ENCODE results near the gene AVPR2. TPM values are rescaled to one million over a fixed set of nuclear protein-coding genes. Genes with fewer than 3 reads are reported as not detected.

Gene AVPR2
- total and polyA plus RNA-seq, 10 of the 15 experiments (the other 5 are each of a cell fraction or from before 2014, with no cell fraction given) = 0.12 to 0.37 TPM; not detected in 8

GRCh38 chrX:153879741-153880439, 24.6 kb upstream of the AVPR2 start (continued):
- no peak for TF ChIP-seq CUX1 (IDR thresholded peaks at IDR 0.05; ENCODE audit: insufficient replicate concordance, low read depth, low read length)
- TF ChIP-seq IKZF2 (IDR thresholded peaks at IDR 0.05) = no peak
- TF ChIP-seq POLR2A (IDR thresholded peaks at IDR 0.05; ENCODE audit: low read depth, low read length) = no peak
- TF ChIP-seq PML (IDR thresholded peaks at IDR 0.05; ENCODE audit: low read length) = no peak
- no peak for TF ChIP-seq IRF5 (IDR thresholded peaks at IDR 0.05; ENCODE audit: borderline replicate concordance)

- peak; percentile 49 for ATAC-seq
- 9% methylated on average over 6 of the region's 6 CpGs for WGBS (ENCODE audit: insufficient coverage, insufficient replicate concordance, low lambda C conversion rate, missing lambda C conversion rate)
- TF ChIP-seq ZZZ3 (IDR thresholded peaks at IDR 0.05; ENCODE audit: control insufficient read depth, insufficient read length, low read depth) = no peak
- TF ChIP-seq CEBPZ (IDR thresholded peaks at IDR 0.05; ENCODE audit: low read depth, low read length) = no peak
- TF ChIP-seq DPF2 (IDR thresholded peaks at IDR 0.05) = no peak
- no peak for TF ChIP-seq REST (IDR thresholded peaks at IDR 0.05; ENCODE audit: low read depth, low read length)
Measured at GRCh38 chrX:153880440-153880815, 24.0 kb upstream of the AVPR2 start.

More at GRCh38 chrX:153880440-153880815, 24.0 kb upstream of the AVPR2 start:
- ChIA-PET POLR2A (no interaction called here), SMC1A (ENCODE audit: uncharacterized antibody, unreplicated experiment) (no interaction called here), RAD21 (ENCODE audit: unreplicated experiment) (no interaction called here), CTCF (no interaction called here)
- in situ Hi-C loops (cut with MboI) (no loop called here), intact Hi-C loops (cut with micrococcal nuclease; ENCODE audit: unreplicated experiment) (no loop called here)
- no peak for FAIRE-seq
- H3K4me2 ChIP-seq (ENCODE audit: control insufficient read depth, insufficient read depth) = no peak overlapping the region
- H2AFZ ChIP-seq (ENCODE audit: control insufficient read depth, low read depth, low read length) = no peak overlapping the region
- H3K9me3 ChIP-seq (replicated peaks; ENCODE audit: control insufficient read depth, insufficient read depth, low read length) = no peaks in the 10 kb centered on the region; the same call in 2 of the 3 replicates
- DNase-seq (ENCODE audit: low read depth, low spot score) = no peak
- H3K36me3 ChIP-seq (ENCODE audit: control insufficient read depth in 2 of 2, insufficient read depth in 2 of 2, low read length in 1 of 2) = no peaks in the 10 kb centered on the region
- no peak overlapping the region for H3K4me3 ChIP-seq
- no peaks in the 10 kb centered on the region; the same call in 1 of the 2 replicates for H3K4me1 ChIP-seq (ENCODE audit: control insufficient read depth, insufficient read depth, low read length)
- no peaks in the 10 kb centered on the region for H4K20me1 ChIP-seq (ENCODE audit: control insufficient read depth, insufficient read depth)
- H3K79me2 ChIP-seq (ENCODE audit: control insufficient read depth, insufficient read depth, low read length) = no peaks in the 10 kb centered on the region
- BruUV-seq (replicated peaks) = no TSS peak
- no peaks in the 10 kb centered on the region; a peak in 2 of 4 replicates for H3K27me3 ChIP-seq (replicated peaks in 1 of 2; ENCODE audit: control insufficient read depth in 2 of 2, insufficient read depth in 2 of 2, low read length in 1 of 2)
- H3K27ac ChIP-seq (ENCODE audit: control insufficient read depth, insufficient read depth) = no peak overlapping the region
- H3K9ac ChIP-seq (ENCODE audit: control insufficient read depth, insufficient read depth, low read length) = no peak overlapping the region
